Effector memory CD4-positive, alpha-beta T cell (primary cell): ENCODE results near the gene ERBB4.

Experiments
- DNase-seq, 3 donors: peaks; one replicate each; pipeline ENCODE4 v3.0.0-alpha.2; 2020
- H3K27ac ChIP-seq: 2 replicates; pipeline ENCODE4 v1.7.0; 2013; ENCODE audit warnings: mild to moderate bottlenecking, low read length, moderate library complexity; ENCODE audit not compliant: insufficient read depth, poor library complexity, severe bottlenecking
- H3K27me3 ChIP-seq: replicated peaks from 2 replicates; pipeline ENCODE4 v1.7.0; 2013; ENCODE audit warnings: mild to moderate bottlenecking, low read length; ENCODE audit not compliant: insufficient read depth, control insufficient read depth, poor library complexity, severe bottlenecking
- H3K36me3 ChIP-seq: 2 replicates; pipeline ENCODE4 v1.7.0; 2013; ENCODE audit warnings: mild to moderate bottlenecking, low read length, moderate library complexity; ENCODE audit not compliant: control insufficient read depth, insufficient read depth
- H3K4me1 ChIP-seq: 2 replicates; pipeline ENCODE4 v1.7.0; 2013; ENCODE audit warnings: low read length, mild to moderate bottlenecking; ENCODE audit not compliant: control insufficient read depth, insufficient read depth, poor library complexity, severe bottlenecking
- H3K4me3 ChIP-seq: 2 replicates; pipeline ENCODE4 v1.7.0; 2013; ENCODE audit warnings: low read length, low read depth, mild to moderate bottlenecking; ENCODE audit not compliant: insufficient read depth, poor library complexity, severe bottlenecking
- H3K9me3 ChIP-seq: 2 replicates; pipeline ENCODE4 v1.7.0; 2013; ENCODE audit warnings: mild to moderate bottlenecking, low read length, moderate library complexity; ENCODE audit not compliant: control insufficient read depth

ERBB4 gene

DNA sequence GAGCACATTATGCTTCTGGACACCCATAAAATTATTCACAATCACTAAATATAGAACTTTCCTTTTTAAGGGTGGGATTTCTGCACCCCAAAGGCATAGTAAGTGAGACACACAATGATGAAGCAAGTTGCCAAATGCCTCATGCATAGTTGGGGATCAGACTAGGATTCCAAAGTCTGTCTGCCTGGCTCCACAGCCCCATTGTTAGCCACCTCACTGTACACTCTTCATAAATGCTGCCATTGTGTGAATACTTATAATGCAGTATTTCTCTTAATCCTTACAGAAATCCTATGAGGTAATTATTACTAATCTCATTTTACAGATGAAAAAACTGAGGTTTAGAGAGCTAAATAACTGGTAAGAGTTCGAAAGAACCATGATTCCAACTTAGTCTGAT is 738.6 kb downstream of the ERBB4 start:
- H3K4me1 ChIP-seq, result no peaks in the 10 kb centered on the region
- no peaks in the 10 kb centered on the region for H3K27me3 ChIP-seq
- no peaks in the 10 kb centered on the region for H3K36me3 ChIP-seq
- H3K27ac ChIP-seq, result no peak overlapping the region
- no peaks in the 10 kb centered on the region for H3K9me3 ChIP-seq
- no peak for DNase-seq
- no peak overlapping the region for H3K4me3 ChIP-seq

DNA sequence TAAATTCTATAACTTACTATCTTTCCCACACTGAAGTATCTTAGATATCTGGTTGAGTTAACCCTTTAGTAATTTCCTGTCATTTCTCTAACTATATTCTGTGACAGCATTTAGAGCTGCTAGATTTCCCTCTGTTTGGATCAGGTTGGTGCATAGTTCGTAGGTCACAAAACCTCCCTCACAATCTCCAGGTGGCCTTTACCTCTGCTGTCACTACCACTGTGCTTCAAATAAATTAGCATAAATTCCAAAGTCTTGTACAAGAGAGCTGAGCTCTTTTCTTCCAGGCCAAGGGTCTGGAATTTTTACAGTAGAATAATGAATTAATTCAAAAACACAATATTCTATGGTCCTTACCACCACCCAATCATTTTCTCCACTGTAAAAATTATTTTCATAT is 739.7 kb downstream of the ERBB4 start:
- DNase-seq, result no peak
- no peaks in the 10 kb centered on the region for H3K36me3 ChIP-seq

GRCh38 chr2:211793690-211794089 is 744.9 kb downstream of the ERBB4 start:
- no peaks in the 10 kb centered on the region for H3K36me3 ChIP-seq
- no peaks in the 10 kb centered on the region for H3K27me3 ChIP-seq
- H3K4me1 ChIP-seq, result no peaks in the 10 kb centered on the region
- no peaks in the 10 kb centered on the region for H3K9me3 ChIP-seq
- H3K4me3 ChIP-seq, result no peak overlapping the region
- no peak for DNase-seq
- no peak overlapping the region for H3K27ac ChIP-seq

More for the DNA sequence above, 739.7 kb downstream of the ERBB4 start:
- H3K27ac ChIP-seq, result no peak overlapping the region
- H3K4me1 ChIP-seq, result no peaks in the 10 kb centered on the region
- H3K4me3 ChIP-seq, result no peak overlapping the region
- no peaks in the 10 kb centered on the region for H3K27me3 ChIP-seq
- no peaks in the 10 kb centered on the region for H3K9me3 ChIP-seq

GRCh38 chr2:211789982-211790381 is 748.6 kb downstream of the ERBB4 start:
- Histone ChIP-seq H3K4me3 (no peak overlapping the region), H3K9me3 (no peaks in the 10 kb centered on the region), H3K27me3 (no peaks in the 10 kb centered on the region), H3K36me3 (no peaks in the 10 kb centered on the region), H3K4me1 (no peaks in the 10 kb centered on the region), H3K27ac (no peak overlapping the region)
- DNase-seq, result no peak

- no peaks in the 10 kb centered on the region for H3K4me1 ChIP-seq
- no peaks in the 10 kb centered on the region for H3K27me3 ChIP-seq
- no peak overlapping the region for H3K27ac ChIP-seq
- no peaks in the 10 kb centered on the region for H3K36me3 ChIP-seq
- H3K9me3 ChIP-seq, result no peaks in the 10 kb centered on the region
- no peak overlapping the region for H3K4me3 ChIP-seq
- DNase-seq, result no peak
Measured at GRCh38 chr2:211766689-211767088, 771.9 kb downstream of the ERBB4 start.

- no peak for DNase-seq
- H3K9me3 ChIP-seq, result no peaks in the 10 kb centered on the region
- H3K36me3 ChIP-seq, result no peaks in the 10 kb centered on the region
- no peaks in the 10 kb centered on the region for H3K4me1 ChIP-seq
- no peak overlapping the region for H3K4me3 ChIP-seq
- H3K27ac ChIP-seq, result no peak overlapping the region
- no peaks in the 10 kb centered on the region for H3K27me3 ChIP-seq
Measured at GRCh38 chr2:211762479-211762878, 776.1 kb downstream of the ERBB4 start.

DNA sequence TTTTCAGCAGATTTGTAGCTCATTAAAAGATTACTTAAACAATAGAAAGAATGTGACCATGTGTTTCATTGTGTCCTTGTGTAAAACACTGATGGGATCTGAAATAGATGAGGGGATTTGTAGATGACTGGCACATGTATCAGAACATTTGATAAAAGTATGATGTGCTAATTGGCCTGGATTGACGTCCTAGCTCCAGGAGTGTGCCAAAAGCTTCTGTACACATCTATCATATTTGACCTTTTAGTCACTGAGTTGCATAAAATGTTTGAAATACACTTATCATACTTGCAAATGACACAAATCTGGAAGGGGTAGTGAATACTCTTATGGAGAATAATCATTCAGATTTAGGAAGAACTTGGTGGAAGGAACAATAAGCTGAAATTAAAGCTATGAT is 778.5 kb downstream of the ERBB4 start:
- H3K27ac ChIP-seq, result no peak overlapping the region
- no peak for DNase-seq
- no peak overlapping the region for H3K4me3 ChIP-seq
- H3K36me3 ChIP-seq, result no peaks in the 10 kb centered on the region
- H3K27me3 ChIP-seq, result no peaks in the 10 kb centered on the region
- H3K4me1 ChIP-seq, result no peaks in the 10 kb centered on the region
- no peaks in the 10 kb centered on the region for H3K9me3 ChIP-seq

DNA sequence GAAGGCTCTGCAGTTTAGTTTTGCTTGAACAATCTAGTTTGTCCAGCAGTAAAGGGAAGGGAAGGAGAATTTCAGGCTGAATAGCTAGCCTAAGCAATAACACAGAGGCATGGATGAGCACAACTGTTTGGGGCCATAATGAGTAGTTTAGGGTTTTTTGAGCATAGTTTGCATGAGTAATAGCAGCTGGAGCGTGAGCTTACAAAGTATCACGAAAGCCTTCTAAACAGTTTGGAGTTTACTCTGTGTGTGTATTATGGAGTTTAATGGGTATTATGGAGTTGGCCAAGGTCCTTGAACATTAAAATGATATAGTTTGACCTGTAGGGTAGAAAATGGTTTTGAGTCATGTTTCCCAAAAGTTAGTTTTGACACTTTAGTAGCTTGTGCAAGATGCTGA is 782.3 kb downstream of the ERBB4 start:
- Histone ChIP-seq H3K9me3 (no peaks in the 10 kb centered on the region), H3K27me3 (no peaks in the 10 kb centered on the region), H3K4me1 (no peaks in the 10 kb centered on the region), H3K36me3 (no peaks in the 10 kb centered on the region), H3K4me3 (no peak overlapping the region), H3K27ac (no peak overlapping the region)
- no peak for DNase-seq

GRCh38 chr2:211755187-211755586 is 783.4 kb downstream of the ERBB4 start:
- H3K36me3 ChIP-seq, result no peaks in the 10 kb centered on the region
- no peak overlapping the region for H3K27ac ChIP-seq
- no peaks in the 10 kb centered on the region for H3K9me3 ChIP-seq
- H3K4me1 ChIP-seq, result no peaks in the 10 kb centered on the region
- H3K4me3 ChIP-seq, result no peak overlapping the region
- no peak for DNase-seq
- no peaks in the 10 kb centered on the region for H3K27me3 ChIP-seq

DNA sequence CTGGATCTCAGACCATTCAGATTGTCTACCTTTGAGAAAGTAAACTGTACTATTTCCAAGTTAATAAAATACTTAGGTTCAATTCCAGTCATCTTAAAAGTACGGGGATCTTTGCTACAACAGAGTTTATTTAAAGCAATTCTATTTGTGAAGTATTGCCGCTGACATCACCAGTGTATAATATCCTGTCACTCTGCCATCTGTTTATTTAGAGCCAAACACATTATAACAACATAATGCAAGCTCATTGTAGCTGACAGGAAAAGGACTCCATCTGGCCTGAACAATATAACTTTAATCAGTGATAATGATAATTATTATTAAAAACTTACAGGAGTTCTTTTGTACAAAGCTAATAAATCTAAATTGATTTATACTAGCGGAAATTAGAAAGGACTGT is 786.8 kb downstream of the ERBB4 start:
- DNase-seq, result no peak
- no peaks in the 10 kb centered on the region for H3K36me3 ChIP-seq
- H3K9me3 ChIP-seq, result no peaks in the 10 kb centered on the region
- H3K4me1 ChIP-seq, result no peaks in the 10 kb centered on the region
- no peak overlapping the region for H3K27ac ChIP-seq
- no peaks in the 10 kb centered on the region for H3K27me3 ChIP-seq
- H3K4me3 ChIP-seq, result no peak overlapping the region

DNA sequence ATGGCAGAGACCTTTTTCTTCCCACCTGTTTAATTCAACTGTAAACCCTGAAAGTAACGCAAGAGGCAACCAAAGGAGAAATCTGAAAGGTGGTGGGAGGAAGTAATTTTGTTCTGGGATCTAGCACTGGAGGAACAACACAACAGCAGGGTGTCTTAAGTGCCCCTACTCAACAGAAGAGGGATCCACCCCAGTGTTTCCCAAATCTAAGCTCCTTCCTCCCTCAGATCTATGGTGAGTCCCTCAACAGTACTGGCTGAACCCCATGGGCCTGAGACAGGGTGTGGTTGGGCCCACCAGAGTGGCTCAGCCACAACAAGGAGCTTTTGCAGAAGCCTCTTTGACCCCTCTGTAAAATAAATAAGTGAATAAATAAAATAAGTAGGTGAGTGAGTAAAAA is 790.3 kb downstream of the ERBB4 start:
- no peaks in the 10 kb centered on the region for H3K9me3 ChIP-seq
- H3K27me3 ChIP-seq, result no peaks in the 10 kb centered on the region
- no peaks in the 10 kb centered on the region for H3K36me3 ChIP-seq
- H3K27ac ChIP-seq, result no peak overlapping the region
- no peak overlapping the region for H3K4me3 ChIP-seq
- no peaks in the 10 kb centered on the region for H3K4me1 ChIP-seq
- DNase-seq, result no peak
